HepG2 (cell line): ENCODE data around the gene EIF5B. TPM values are rescaled to one million over a fixed set of nuclear protein-coding genes. Genes with fewer than 3 reads are reported as not detected.
"Not testable (repeated sequence)": the region's sequence is repeated elsewhere in the genome, so short reads cannot be mapped to it uniquely, and the experiment has no call there.

ENCODE experiments used
- ATAC-seq: fragments of 200-7000 bp; cut with Tn5 transposase; 3 replicates; pipeline ENCODE4 v1.9.1; 2020; ENCODE audit warnings: mild to moderate bottlenecking, moderate library complexity
- BruUV-seq: library from RNA; stranded (reverse); fragments of 400-500 nt; replicated peaks from 2 replicates; lab custom pipeline; 2021; lab: Mats Ljungman, UMichigan
- CTCF ChIA-PET: fragments of 300-600 bp; formaldehyde crosslinking; extraction: SDS; loops from one replicate; lab custom pipeline; 2021; ENCODE audit warnings: low total read pairs, inconsistent platforms, low intra/inter-chr PET ratio; lab: Yijun Ruan, JAX
- POLR2A ChIA-PET: fragments of 350-600 bp; sonication (Branson Sonifier 250); formaldehyde crosslinking; loops from one replicate; lab custom pipeline; 2020; ENCODE audit warnings: antibody characterized with exemption, inconsistent platforms; lab: Yijun Ruan, JAX
- DNase-seq: peaks from one replicate; pipeline ENCODE4 v3.0.0-alpha.2; 2015; ENCODE audit warnings: low spot score
- FAIRE-seq: peaks from 3 replicates; lab custom pipeline; 2011; peaks lifted over from hg19 to GRCh38; lab: Jason Lieb, UNC
- H2AFZ ChIP-seq: one replicate; pipeline ENCODE4 v1.6.1; 2011; ENCODE audit warnings: low read length, inconsistent platforms
- H3K27ac ChIP-seq: fragments of 300-600 bp; 3 replicates; pipeline ENCODE4 v1.8.0; 2011; ENCODE audit warnings: mixed run types, mild to moderate bottlenecking, mixed read lengths, low read length, inconsistent platforms; ENCODE audit not compliant: insufficient read depth; ENCODE audit errors: extremely low read length
- H3K27me3 ChIP-seq, 2 experiments: fragments of 200-600 bp in 1 of 2; 2 replicates in 1 of 2; 3 replicates in 1 of 2; pipeline versions ENCODE4 v1.6.0 to v1.8.0; 2011; ENCODE audit warnings: low read length in 2 of 2, mild to moderate bottlenecking in 2 of 2, moderate library complexity in 2 of 2, inconsistent platforms in 1 of 2; ENCODE audit not compliant: insufficient read depth in 2 of 2, control insufficient read depth in 1 of 2
- H3K36me3 ChIP-seq, 2 experiments: fragments of 200-600 bp in 1 of 2; replicated peaks in 1 of 2; 2 replicates in 1 of 2; 3 replicates in 1 of 2; pipeline versions ENCODE4 v1.5.1 to v1.8.0; 2011; ENCODE audit warnings: low read length in 2 of 2, inconsistent platforms in 1 of 2; ENCODE audit not compliant: insufficient read depth in 2 of 2, control insufficient read depth in 1 of 2
- H3K4me1 ChIP-seq: 2 replicates; pipeline ENCODE4 v1.5.1; 2012; ENCODE audit warnings: low read length, inconsistent platforms; ENCODE audit not compliant: insufficient read depth
- H3K4me2 ChIP-seq: 2 replicates; pipeline ENCODE4 v1.6.0; 2011; ENCODE audit warnings: low read depth, low read length, inconsistent platforms
- H3K4me3 ChIP-seq, 3 experiments: fragments of 200-600 bp in 1 of 3; sonication (generic), shearing (Covaris generic) in 1 of 3; replicated peaks in 1 of 3; 2 replicates each; pipeline ENCODE4 v1.5.1; 2011 to 2016; ENCODE audit warnings: low read length in 3 of 3, inconsistent platforms in 2 of 3, low read depth in 2 of 3, mild to moderate bottlenecking in 2 of 3, control low read depth in 1 of 3, mixed read lengths in 1 of 3; ENCODE audit not compliant: insufficient read depth in 1 of 3
- H3K79me2 ChIP-seq: one replicate; pipeline ENCODE4 v1.6.1; 2011; ENCODE audit warnings: low read length, inconsistent platforms; ENCODE audit not compliant: insufficient read depth
- H3K9ac ChIP-seq: 2 replicates; pipeline ENCODE4 v1.6.0; 2011; ENCODE audit warnings: mild to moderate bottlenecking, low read depth, low read length, inconsistent platforms; ENCODE audit not compliant: insufficient read depth
- H3K9me3 ChIP-seq: 2 replicates; pipeline ENCODE4 v1.5.1; 2012; ENCODE audit warnings: mild to moderate bottlenecking, low read length
- H4K20me1 ChIP-seq: 2 replicates; pipeline ENCODE4 v1.6.0; 2011; ENCODE audit warnings: inconsistent platforms, mild to moderate bottlenecking, low read length, moderate library complexity; ENCODE audit not compliant: insufficient read depth
- ATRX ChIP-seq: sonication (generic); formaldehyde crosslinking; IDR thresholded peaks from 2 replicates; pipeline ENCODE4 v1.4.0; 2020; ENCODE audit warnings: missing genetic modification reagents, borderline replicate concordance
- MIER2 ChIP-seq: IDR thresholded peaks from 2 replicates; pipeline ENCODE4 v1.6.1; 2016; ENCODE audit warnings: missing biosample characterization, missing genetic modification reagents
- RCOR2 ChIP-seq: IDR thresholded peaks from 2 replicates; pipeline ENCODE4 v1.6.1; 2016; ENCODE audit warnings: missing biosample characterization, missing genetic modification reagents
- WGBS: methylation state at CpG from one replicate; pipeline ENCODE4 v1.1.6; 2017; ENCODE audit warnings: low lambda C conversion rate; 5-methylcytosine and 5-hydroxymethylcytosine counted together
- in situ Hi-C: cut with HindIII; loops from 2 replicates; pipeline ENCODE4 v1.10.0; 2017; ENCODE audit warnings: low pct_unique_long_range_greater_than_20kb; ENCODE audit not compliant: extremely low pct_ligation_motif_present
- intact Hi-C: fragments of 100-400 bp; cut with micrococcal nuclease; formaldehyde crosslinking; loops from one replicate; pipeline ENCODE4 v1.10.0; 2022; ENCODE audit not compliant: unreplicated experiment
- polyA plus RNA-seq, 8 experiments: library from polyadenylated mRNA; depleted of rRNA in 3 of 8; stranded (reverse) in 7 of 8; unstranded in 1 of 8; fragments of >200 nt; fragmentation: Illumina TruSeq in 4 of 8; extraction: Trizol in 4 of 8; gene quantifications; 2 replicates each; pipeline versions ENCODE4 v1.2.1 to v1.2.3, GENCODE V29; 2011 to 2016; ENCODE audit warnings: low read depth in 4 of 8, missing spikeins in 1 of 8, mixed read lengths in 1 of 8; ENCODE audit not compliant: insufficient read depth in 1 of 8
- total RNA-seq, 5 experiments: library from RNA; depleted of rRNA; stranded (reverse); fragments of >200 nt; fragmentation: Illumina TruSeq; extraction: Trizol; gene quantifications; 2 replicates each; pipeline ENCODE4 v1.2.3, GENCODE V29; 2016; ENCODE audit warnings: low read depth in 1 of 5
- TF ChIP-seq, protein P1 (sequence below): sonication (generic); formaldehyde crosslinking; IDR thresholded peaks from 2 replicates; pipeline ENCODE4 v1.4.0; 2020; ENCODE audit warnings: mild to moderate bottlenecking, missing genetic modification reagents, borderline replicate concordance
- TF ChIP-seq, protein P2 (sequence below): sonication (generic); formaldehyde crosslinking; IDR thresholded peaks from 2 replicates; pipeline ENCODE4 v1.5.0; 2020; ENCODE audit warnings: mild to moderate bottlenecking, missing genetic modification reagents

Gene EIF5B
- total and polyA plus RNA-seq, 2 of the 13 experiments (the other 11 are each of a cell fraction or from before 2014, with no cell fraction given): 8.8 to 32.1 TPM

- TF ChIP-seq, protein P1, sequence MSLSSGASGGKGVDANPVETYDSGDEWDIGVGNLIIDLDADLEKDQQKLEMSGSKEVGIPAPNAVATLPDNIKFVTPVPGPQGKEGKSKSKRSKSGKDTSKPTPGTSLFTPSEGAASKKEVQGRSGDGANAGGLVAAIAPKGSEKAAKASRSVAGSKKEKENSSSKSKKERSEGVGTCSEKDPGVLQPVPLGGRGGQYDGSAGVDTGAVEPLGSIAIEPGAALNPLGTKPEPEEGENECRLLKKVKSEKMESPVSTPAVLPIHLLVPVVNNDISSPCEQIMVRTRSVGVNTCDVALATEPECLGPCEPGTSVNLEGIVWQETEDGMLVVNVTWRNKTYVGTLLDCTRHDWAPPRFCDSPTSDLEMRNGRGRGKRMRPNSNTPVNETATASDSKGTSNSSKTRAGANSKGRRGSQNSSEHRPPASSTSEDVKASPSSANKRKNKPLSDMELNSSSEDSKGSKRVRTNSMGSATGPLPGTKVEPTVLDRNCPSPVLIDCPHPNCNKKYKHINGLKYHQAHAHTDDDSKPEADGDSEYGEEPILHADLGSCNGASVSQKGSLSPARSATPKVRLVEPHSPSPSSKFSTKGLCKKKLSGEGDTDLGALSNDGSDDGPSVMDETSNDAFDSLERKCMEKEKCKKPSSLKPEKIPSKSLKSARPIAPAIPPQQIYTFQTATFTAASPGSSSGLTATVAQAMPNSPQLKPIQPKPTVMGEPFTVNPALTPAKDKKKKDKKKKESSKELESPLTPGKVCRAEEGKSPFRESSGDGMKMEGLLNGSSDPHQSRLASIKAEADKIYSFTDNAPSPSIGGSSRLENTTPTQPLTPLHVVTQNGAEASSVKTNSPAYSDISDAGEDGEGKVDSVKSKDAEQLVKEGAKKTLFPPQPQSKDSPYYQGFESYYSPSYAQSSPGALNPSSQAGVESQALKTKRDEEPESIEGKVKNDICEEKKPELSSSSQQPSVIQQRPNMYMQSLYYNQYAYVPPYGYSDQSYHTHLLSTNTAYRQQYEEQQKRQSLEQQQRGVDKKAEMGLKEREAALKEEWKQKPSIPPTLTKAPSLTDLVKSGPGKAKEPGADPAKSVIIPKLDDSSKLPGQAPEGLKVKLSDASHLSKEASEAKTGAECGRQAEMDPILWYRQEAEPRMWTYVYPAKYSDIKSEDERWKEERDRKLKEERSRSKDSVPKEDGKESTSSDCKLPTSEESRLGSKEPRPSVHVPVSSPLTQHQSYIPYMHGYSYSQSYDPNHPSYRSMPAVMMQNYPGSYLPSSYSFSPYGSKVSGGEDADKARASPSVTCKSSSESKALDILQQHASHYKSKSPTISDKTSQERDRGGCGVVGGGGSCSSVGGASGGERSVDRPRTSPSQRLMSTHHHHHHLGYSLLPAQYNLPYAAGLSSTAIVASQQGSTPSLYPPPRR: no peak
- 0 out of 2 replicates have a peak, but pooled peaks have one; percentile 33 for TF ChIP-seq RCOR2
- TF ChIP-seq, protein P2, sequence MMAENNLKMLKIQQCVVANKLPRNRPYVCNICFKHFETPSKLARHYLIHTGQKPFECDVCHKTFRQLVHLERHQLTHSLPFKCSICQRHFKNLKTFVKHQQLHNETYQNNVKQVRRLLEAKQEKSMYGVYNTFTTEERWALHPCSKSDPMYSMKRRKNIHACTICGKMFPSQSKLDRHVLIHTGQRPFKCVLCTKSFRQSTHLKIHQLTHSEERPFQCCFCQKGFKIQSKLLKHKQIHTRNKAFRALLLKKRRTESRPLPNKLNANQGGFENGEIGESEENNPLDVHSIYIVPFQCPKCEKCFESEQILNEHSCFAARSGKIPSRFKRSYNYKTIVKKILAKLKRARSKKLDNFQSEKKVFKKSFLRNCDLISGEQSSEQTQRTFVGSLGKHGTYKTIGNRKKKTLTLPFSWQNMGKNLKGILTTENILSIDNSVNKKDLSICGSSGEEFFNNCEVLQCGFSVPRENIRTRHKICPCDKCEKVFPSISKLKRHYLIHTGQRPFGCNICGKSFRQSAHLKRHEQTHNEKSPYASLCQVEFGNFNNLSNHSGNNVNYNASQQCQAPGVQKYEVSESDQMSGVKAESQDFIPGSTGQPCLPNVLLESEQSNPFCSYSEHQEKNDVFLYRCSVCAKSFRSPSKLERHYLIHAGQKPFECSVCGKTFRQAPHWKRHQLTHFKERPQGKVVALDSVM: peak; percentile 98
- no peak for TF ChIP-seq ATRX (CRISPR knock-in tag)
- no peak for TF ChIP-seq MIER2
- TF ChIP-seq, all 625 proteins: peak for 7
Measured at GRCh38 chr2:99342536-99342935, 5.3 kb downstream of the EIF5B start (continued).

DNA sequence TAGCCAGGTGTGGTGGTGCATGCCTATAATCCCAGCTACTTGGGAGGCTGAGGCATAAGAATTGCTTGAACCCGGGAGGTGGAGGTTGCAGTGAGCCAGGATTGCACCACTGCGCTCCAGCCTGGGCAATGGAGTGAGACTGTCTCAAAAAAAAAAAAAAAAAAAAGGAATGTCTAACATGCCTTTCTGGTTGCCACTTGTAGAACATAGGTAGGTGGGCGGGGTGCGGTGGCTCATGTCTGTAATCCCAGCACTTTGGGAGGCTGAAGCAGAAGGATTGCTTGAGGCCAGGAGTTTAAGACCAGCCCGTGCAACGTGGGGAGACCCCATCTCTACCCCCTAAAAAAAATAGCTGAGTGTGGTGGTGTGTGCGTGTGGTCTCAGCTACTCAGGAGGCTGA is 8.3 kb downstream of the EIF5B start:
- DNase-seq, H3K4me2 ChIP-seq, H3K9me3 ChIP-seq, BruUV-seq, CTCF ChIA-PET, POLR2A ChIA-PET, H3K9ac ChIP-seq, H3K36me3 ChIP-seq, in situ Hi-C loops, H2AFZ ChIP-seq, intact Hi-C loops, H3K4me3 ChIP-seq, FAIRE-seq, H3K27ac ChIP-seq, H3K27me3 ChIP-seq, ATAC-seq: not testable (repeated sequence)
- peaks cover 98% of the 10 kb centered on the region for H3K79me2 ChIP-seq
- peaks cover 26% of the 10 kb centered on the region for H3K4me1 ChIP-seq
- peaks cover 38% of the 10 kb centered on the region for H4K20me1 ChIP-seq
- 96% methylated on average over 7 of the region's 7 CpGs for WGBS
